Mesenchymal stem cell (in vitro differentiated cells and primary cell): Measurements from ENCODE around the gene KCNH5.

Experiments
- DNase-seq: peaks from one replicate; pipeline ENCODE4 v3.0.0-alpha.2; 2013
- H2AFZ ChIP-seq: one replicate; pipeline ENCODE4 v1.6.1; 2013; ENCODE audit warnings: low read depth, mild to moderate bottlenecking, control low read depth, inconsistent platforms, low read length, moderate library complexity
- H2AK5ac ChIP-seq: 2 replicates; pipeline ENCODE4 v1.6.1; 2013; ENCODE audit warnings: low read length, moderate library complexity, mild to moderate bottlenecking, inconsistent platforms; ENCODE audit not compliant: severe bottlenecking
- H2BK120ac ChIP-seq: one replicate; pipeline ENCODE4 v1.6.1; 2013; ENCODE audit warnings: low read depth, mild to moderate bottlenecking, inconsistent platforms, low read length, moderate library complexity
- H2BK12ac ChIP-seq, 2 experiments: one replicate each; pipeline ENCODE4 v1.6.1; 2013; ENCODE audit warnings: inconsistent platforms in 2 of 2, low read length in 2 of 2, mild to moderate bottlenecking in 2 of 2, moderate library complexity in 2 of 2, control low read depth in 1 of 2
- H2BK15ac ChIP-seq: one replicate; pipeline ENCODE4 v1.6.1; 2013; ENCODE audit warnings: mild to moderate bottlenecking, low read depth, inconsistent platforms; ENCODE audit not compliant: poor library complexity, severe bottlenecking
- H2BK5ac ChIP-seq: 2 replicates; pipeline ENCODE4 v1.6.1; 2013; ENCODE audit warnings: low read depth, mild to moderate bottlenecking, low read length, control low read depth, inconsistent platforms; ENCODE audit not compliant: poor library complexity, severe bottlenecking
- H3K14ac ChIP-seq, 2 experiments: one replicate each; pipeline ENCODE4 v1.6.1; 2013; ENCODE audit warnings: inconsistent platforms in 2 of 2, low read length in 2 of 2, control low read depth in 1 of 2, mild to moderate bottlenecking in 1 of 2, moderate library complexity in 1 of 2
- H3K18ac ChIP-seq, 2 experiments: one replicate each; pipeline ENCODE4 v1.6.1; 2013; ENCODE audit warnings: inconsistent platforms in 2 of 2, low read length in 2 of 2, control low read depth in 1 of 2, low read depth in 1 of 2, mild to moderate bottlenecking in 1 of 2
- H3K23ac ChIP-seq, 2 experiments: one replicate each; pipeline ENCODE4 v1.6.1; 2013; ENCODE audit warnings: inconsistent platforms in 2 of 2, low read length in 2 of 2, mild to moderate bottlenecking in 2 of 2, moderate library complexity in 2 of 2, control low read depth in 1 of 2
- H3K27ac ChIP-seq: 2 replicates; pipeline ENCODE4 v1.5.1; 2013; ENCODE audit warnings: mild to moderate bottlenecking, moderate library complexity, low read length, control low read depth, inconsistent platforms; ENCODE audit not compliant: poor library complexity, severe bottlenecking
- H3K27me3 ChIP-seq, 2 experiments: 2 replicates each; pipeline versions ENCODE4 v1.6.1 to v1.7.0; 2013; ENCODE audit warnings: low read length in 2 of 2, mild to moderate bottlenecking in 2 of 2, moderate library complexity in 2 of 2, control low read depth in 1 of 2, inconsistent platforms in 1 of 2; ENCODE audit not compliant: control insufficient read depth in 1 of 2, insufficient read depth in 1 of 2
- H3K36me3 ChIP-seq, 2 experiments: 2 replicates each; pipeline versions ENCODE4 v1.6.1 to v1.7.0; 2013; ENCODE audit warnings: low read length in 2 of 2, control low read depth in 1 of 2, inconsistent platforms in 1 of 2, low read depth in 1 of 2, mild to moderate bottlenecking in 1 of 2; ENCODE audit not compliant: insufficient read depth in 2 of 2, control insufficient read depth in 1 of 2
- H3K4ac ChIP-seq, 2 experiments: one replicate each; pipeline ENCODE4 v1.6.1; 2013; ENCODE audit warnings: inconsistent platforms in 2 of 2, low read length in 2 of 2, mild to moderate bottlenecking in 2 of 2, moderate library complexity in 2 of 2, control low read depth in 1 of 2, low read depth in 1 of 2
- H3K4me1 ChIP-seq: 2 replicates; pipeline ENCODE4 v1.6.1; 2013; ENCODE audit warnings: low read depth, low read length, control low read depth; ENCODE audit not compliant: control insufficient read depth, insufficient read depth
- H3K4me2 ChIP-seq: 2 replicates; pipeline ENCODE4 v1.6.1; 2013; ENCODE audit warnings: low read length, mild to moderate bottlenecking, inconsistent platforms; ENCODE audit not compliant: poor library complexity, severe bottlenecking
- H3K4me3 ChIP-seq, 2 experiments: 2 replicates each; pipeline versions ENCODE4 v1.5.1 to v1.7.0; 2013; ENCODE audit warnings: low read length in 2 of 2, mild to moderate bottlenecking in 2 of 2, control low read depth in 1 of 2, low read depth in 1 of 2; ENCODE audit not compliant: insufficient read depth in 1 of 2
- H3K79me1 ChIP-seq: replicated peaks from 2 replicates; pipeline ENCODE4 v1.6.1; 2013; ENCODE audit warnings: mild to moderate bottlenecking, control low read depth, low read length, inconsistent platforms; ENCODE audit not compliant: poor library complexity, severe bottlenecking
- H3K9ac ChIP-seq: 2 replicates; pipeline ENCODE4 v1.7.0; 2013; ENCODE audit warnings: mild to moderate bottlenecking, low read length, moderate library complexity
- H3K9me3 ChIP-seq: 2 replicates; pipeline ENCODE4 v1.7.0; 2013; ENCODE audit warnings: mild to moderate bottlenecking, low read length; ENCODE audit not compliant: control insufficient read depth
- H4K8ac ChIP-seq: one replicate; pipeline ENCODE4 v1.6.1; 2013; ENCODE audit warnings: inconsistent platforms, mild to moderate bottlenecking, low read length, moderate library complexity
- H4K91ac ChIP-seq: one replicate; pipeline ENCODE4 v1.6.1; 2013; ENCODE audit warnings: mild to moderate bottlenecking, low read length, inconsistent platforms
- WGBS: methylation state at CpG from one replicate; pipeline ENCODE4 v1.1.7; 2013; ENCODE audit warnings: mixed read lengths; 5-methylcytosine and 5-hydroxymethylcytosine counted together

KCNH5 gene

GRCh38 chr14:63009495-63009894, 35.8 kb downstream of the KCNH5 start:
- Histone ChIP-seq H3K4me1 (no peaks in the 10 kb centered on the region), H2BK12ac (no peak overlapping the region), H4K8ac (no peak overlapping the region), H4K91ac (no peak overlapping the region), H3K9me3 (no peaks in the 10 kb centered on the region), H3K79me1 (no peaks in the 10 kb centered on the region), H3K4ac (no peak overlapping the region), H3K27ac (no peak overlapping the region), H2BK120ac (no peak overlapping the region), H2AFZ (no peak overlapping the region), H3K36me3 (no peaks in the 10 kb centered on the region), H3K9ac (no peak overlapping the region), H3K4me3 (no peak overlapping the region), H2BK5ac (no peak overlapping the region), H3K18ac (no peak overlapping the region), H3K14ac (no peak overlapping the region), H3K23ac (no peak overlapping the region), H2AK5ac (no peak overlapping the region), H3K27me3 (no peaks in the 10 kb centered on the region), H3K4me2 (no peak overlapping the region), H2BK15ac (no peak overlapping the region)
- DNase-seq = no peak
- 93% methylated on average over 1 of the region's 2 CpGs for WGBS

- H2BK120ac ChIP-seq = no peak overlapping the region
- no peak overlapping the region for H3K18ac ChIP-seq
- H3K4ac ChIP-seq = no peak overlapping the region
- H3K27me3 ChIP-seq = no peaks in the 10 kb centered on the region
- H3K36me3 ChIP-seq = no peaks in the 10 kb centered on the region
- H3K9ac ChIP-seq = no peak overlapping the region
- H4K91ac ChIP-seq = no peak overlapping the region
- H2AFZ ChIP-seq = no peak overlapping the region
- H2BK12ac ChIP-seq = no peak overlapping the region
- 90% methylated on average over 2 of the region's 2 CpGs for WGBS
- no peak overlapping the region for H3K4me2 ChIP-seq
- no peaks in the 10 kb centered on the region for H3K9me3 ChIP-seq
- DNase-seq = no peak
- H3K4me1 ChIP-seq = no peaks in the 10 kb centered on the region
- H4K8ac ChIP-seq = no peak overlapping the region
- H3K23ac ChIP-seq = no peak overlapping the region
- H3K14ac ChIP-seq = no peak overlapping the region
- no peak overlapping the region for H2BK15ac ChIP-seq
- no peak overlapping the region for H2AK5ac ChIP-seq
- H3K27ac ChIP-seq = no peak overlapping the region
- no peak overlapping the region for H3K4me3 ChIP-seq
- H2BK5ac ChIP-seq = no peak overlapping the region
- no peaks in the 10 kb centered on the region for H3K79me1 ChIP-seq
Observed at GRCh38 chr14:63006531-63006930, 38.7 kb downstream of the KCNH5 start.

- no peak overlapping the region for H3K9ac ChIP-seq
- DNase-seq = no peak
- H3K36me3 ChIP-seq = no peaks in the 10 kb centered on the region
- H3K4me1 ChIP-seq = no peaks in the 10 kb centered on the region
- no peak overlapping the region for H3K4ac ChIP-seq
- H2AFZ ChIP-seq = no peak overlapping the region
- no peak overlapping the region for H3K4me2 ChIP-seq
- H4K8ac ChIP-seq = no peak overlapping the region
- H2BK120ac ChIP-seq = no peak overlapping the region
- no peak overlapping the region for H3K18ac ChIP-seq
- H3K23ac ChIP-seq = no peak overlapping the region
- no peak overlapping the region for H3K14ac ChIP-seq
- no peak overlapping the region for H4K91ac ChIP-seq
- no peak overlapping the region for H3K4me3 ChIP-seq
- H3K27me3 ChIP-seq = no peaks in the 10 kb centered on the region
- no peak overlapping the region for H2BK5ac ChIP-seq
- no peak overlapping the region for H2AK5ac ChIP-seq
- H2BK12ac ChIP-seq = no peak overlapping the region
- H3K27ac ChIP-seq = no peak overlapping the region
- no peak overlapping the region for H2BK15ac ChIP-seq
- no peaks in the 10 kb centered on the region for H3K79me1 ChIP-seq
- H3K9me3 ChIP-seq = no peaks in the 10 kb centered on the region
Observed at GRCh38 chr14:62994096-62994495, 51.2 kb downstream of the KCNH5 start.

- Histone ChIP-seq H3K9ac (no peak overlapping the region), H3K23ac (no peak overlapping the region), H3K4me3 (no peak overlapping the region), H3K4me2 (no peak overlapping the region), H3K9me3 (no peaks in the 10 kb centered on the region), H2BK5ac (no peak overlapping the region), H4K91ac (no peak overlapping the region), H2BK12ac (no peak overlapping the region), H4K8ac (no peak overlapping the region), H3K4me1 (no peaks in the 10 kb centered on the region), H3K36me3 (no peaks in the 10 kb centered on the region), H2BK15ac (no peak overlapping the region), H2AFZ (no peak overlapping the region), H3K27me3 (no peaks in the 10 kb centered on the region), H3K27ac (no peak overlapping the region), H2BK120ac (no peak overlapping the region), H3K18ac (no peak overlapping the region), H3K14ac (no peak overlapping the region), H2AK5ac (no peak overlapping the region), H3K4ac (no peak overlapping the region), H3K79me1 (no peaks in the 10 kb centered on the region)
- 51% methylated on average over 3 of the region's 3 CpGs for WGBS
- DNase-seq = no peak
Observed at GRCh38 chr14:62988967-62989366, 56.3 kb downstream of the KCNH5 start.
